ENCODE results near the gene SLC16A2. TPM values are rescaled to one million over a fixed set of nuclear protein-coding genes. Genes with fewer than 3 reads are reported as not detected.

The SLC16A2 gene
- total RNA-seq, 2 donors from 2014 or later, result 0.10 to 0.12 TPM

- Mint-ChIP-seq H3K4me1 (peaks cover 11% of the 10 kb centered on the region), H3K4me3 (peak overlapping the region; percentile 79), H3K36me3 (ENCODE audit: low read depth) (no peaks in the 10 kb centered on the region), H3K27ac (no peak overlapping the region), H3K27me3 (peaks cover 6% of the 10 kb centered on the region)
- no peaks in the 10 kb centered on the region for H3K9me3 ChIP-seq (ENCODE audit: control insufficient read depth, low read length, poor library complexity, severe bottlenecking)
- no peak for DNase-seq
- ATAC-seq, result peak; percentile 26
Measured at GRCh38 chrX:74422576-74423288, 1.4 kb downstream of the SLC16A2 start.

GRCh38 chrX:74423289-74423998 lies 2.2 kb downstream of the SLC16A2 start:
- Mint-ChIP-seq H3K4me3 (no peak overlapping the region), H3K27me3 (peaks cover 7% of the 10 kb centered on the region), H3K36me3 (ENCODE audit: low read depth) (no peaks in the 10 kb centered on the region), H3K4me1 (peaks cover 11% of the 10 kb centered on the region), H3K27ac (no peak overlapping the region)
- no peak for DNase-seq
- no peak for ATAC-seq
- no peaks in the 10 kb centered on the region for H3K9me3 ChIP-seq (ENCODE audit: control insufficient read depth, low read length, poor library complexity, severe bottlenecking)

- Mint-ChIP-seq H3K36me3 (ENCODE audit: low read depth) (no peaks in the 10 kb centered on the region), H3K27ac (no peak overlapping the region), H3K27me3 (peaks cover 5% of the 10 kb centered on the region), H3K4me3 (no peak overlapping the region), H3K4me1 (peaks cover 3% of the 10 kb centered on the region)
- ATAC-seq (no peak), DNase-seq (no peak)
- H3K9me3 ChIP-seq (ENCODE audit: control insufficient read depth, low read length, poor library complexity, severe bottlenecking), result no peaks in the 10 kb centered on the region
Measured at GRCh38 chrX:74426071-74426470, 4.8 kb downstream of the SLC16A2 start.

- H3K9me3 ChIP-seq (ENCODE audit: control insufficient read depth, low read length, poor library complexity, severe bottlenecking), result no peaks in the 10 kb centered on the region
- Mint-ChIP-seq H3K4me1 (peaks cover 3% of the 10 kb centered on the region), H3K27me3 (peaks cover 5% of the 10 kb centered on the region), H3K4me3 (no peak overlapping the region), H3K36me3 (ENCODE audit: low read depth) (no peaks in the 10 kb centered on the region), H3K27ac (no peak overlapping the region)
- ATAC-seq, result no peak
- DNase-seq, result no peak
Measured at GRCh38 chrX:74426615-74427014, 5.3 kb downstream of the SLC16A2 start.

GRCh38 chrX:74431797-74432196 lies 10.5 kb downstream of the SLC16A2 start:
- Mint-ChIP-seq H3K36me3 (ENCODE audit: low read depth) (peaks cover 2% of the 10 kb centered on the region), H3K27me3 (peaks cover 5% of the 10 kb centered on the region), H3K4me3 (no peak overlapping the region), H3K4me1 (no peaks in the 10 kb centered on the region), H3K27ac (no peak overlapping the region)
- no peak for DNase-seq
- no peaks in the 10 kb centered on the region for H3K9me3 ChIP-seq (ENCODE audit: control insufficient read depth, low read length, poor library complexity, severe bottlenecking)
- ATAC-seq, result no peak

GRCh38 chrX:74434336-74434735 lies 13.0 kb downstream of the SLC16A2 start:
- Mint-ChIP-seq H3K27ac (no peak overlapping the region), H3K36me3 (ENCODE audit: low read depth) (peaks cover 2% of the 10 kb centered on the region), H3K4me3 (no peak overlapping the region), H3K27me3 (peaks cover 4% of the 10 kb centered on the region), H3K4me1 (no peaks in the 10 kb centered on the region)
- no peak for DNase-seq
- no peaks in the 10 kb centered on the region for H3K9me3 ChIP-seq (ENCODE audit: control insufficient read depth, low read length, poor library complexity, severe bottlenecking)
- no peak for ATAC-seq

GRCh38 chrX:74437530-74437929 lies 16.2 kb downstream of the SLC16A2 start:
- H3K9me3 ChIP-seq (ENCODE audit: control insufficient read depth, low read length, poor library complexity, severe bottlenecking), result no peaks in the 10 kb centered on the region
- Mint-ChIP-seq H3K27ac (no peak overlapping the region), H3K4me3 (no peak overlapping the region), H3K36me3 (ENCODE audit: low read depth) (peaks cover 2% of the 10 kb centered on the region), H3K27me3 (peaks cover 4% of the 10 kb centered on the region), H3K4me1 (peaks cover 2% of the 10 kb centered on the region)
- ATAC-seq (no peak), DNase-seq (no peak)

- no peak overlapping the region for H3K27ac Mint-ChIP-seq
- DNase-seq (no peak), ATAC-seq (no peak)
- peaks cover 2% of the 10 kb centered on the region for H3K36me3 Mint-ChIP-seq (ENCODE audit: low read depth)
- no peak overlapping the region for H3K4me3 Mint-ChIP-seq
- H3K27me3 Mint-ChIP-seq, result peaks cover 4% of the 10 kb centered on the region
- H3K4me1 Mint-ChIP-seq, result peaks cover 2% of the 10 kb centered on the region
- H3K9me3 ChIP-seq (ENCODE audit: control insufficient read depth, low read length, poor library complexity, severe bottlenecking), result no peaks in the 10 kb centered on the region
Measured at GRCh38 chrX:74438764-74439163, 17.5 kb downstream of the SLC16A2 start.

GRCh38 chrX:74445099-74445498 lies 23.8 kb downstream of the SLC16A2 start:
- DNase-seq, result no peak
- H3K36me3 Mint-ChIP-seq (ENCODE audit: low read depth), result no peaks in the 10 kb centered on the region
- no peaks in the 10 kb centered on the region for H3K27me3 Mint-ChIP-seq
- ATAC-seq, result no peak
- H3K4me1 Mint-ChIP-seq, result peaks cover 5% of the 10 kb centered on the region
- no peak overlapping the region for H3K4me3 Mint-ChIP-seq
- H3K9me3 ChIP-seq (ENCODE audit: control insufficient read depth, low read length, poor library complexity, severe bottlenecking), result no peaks in the 10 kb centered on the region
- H3K27ac Mint-ChIP-seq, result no peak overlapping the region

GRCh38 chrX:74446876-74447275 lies 25.6 kb downstream of the SLC16A2 start:
- no peaks in the 10 kb centered on the region for H3K27me3 Mint-ChIP-seq
- H3K9me3 ChIP-seq (ENCODE audit: control insufficient read depth, low read length, poor library complexity, severe bottlenecking), result no peaks in the 10 kb centered on the region
- no peak overlapping the region for H3K27ac Mint-ChIP-seq
- no peak overlapping the region for H3K4me3 Mint-ChIP-seq
- DNase-seq (no peak), ATAC-seq (no peak)
- H3K36me3 Mint-ChIP-seq (ENCODE audit: low read depth), result no peaks in the 10 kb centered on the region
- H3K4me1 Mint-ChIP-seq, result peaks cover 5% of the 10 kb centered on the region

- H3K4me1 Mint-ChIP-seq, result peaks cover 5% of the 10 kb centered on the region
- H3K36me3 Mint-ChIP-seq (ENCODE audit: low read depth), result no peaks in the 10 kb centered on the region
- no peaks in the 10 kb centered on the region for H3K27me3 Mint-ChIP-seq
- H3K9me3 ChIP-seq (ENCODE audit: control insufficient read depth, low read length, poor library complexity, severe bottlenecking), result no peaks in the 10 kb centered on the region
- no peak overlapping the region for H3K4me3 Mint-ChIP-seq
- no peak for ATAC-seq
- H3K27ac Mint-ChIP-seq, result no peak overlapping the region
- DNase-seq, result no peak
Measured at GRCh38 chrX:74448669-74449068, 27.4 kb downstream of the SLC16A2 start.

GRCh38 chrX:74449322-74449936 lies 28.1 kb downstream of the SLC16A2 start:
- DNase-seq, result peak; percentile 23 to 34 (median 34)
- Mint-ChIP-seq H3K36me3 (ENCODE audit: low read depth) (no peaks in the 10 kb centered on the region), H3K27me3 (no peaks in the 10 kb centered on the region), H3K27ac (no peak overlapping the region), H3K4me1 (peaks cover 5% of the 10 kb centered on the region), H3K4me3 (no peak overlapping the region)
- ATAC-seq, result peak; percentile 89
- H3K9me3 ChIP-seq (ENCODE audit: control insufficient read depth, low read length, poor library complexity, severe bottlenecking), result no peaks in the 10 kb centered on the region

GRCh38 chrX:74449937-74450330 lies 28.6 kb downstream of the SLC16A2 start:
- no peaks in the 10 kb centered on the region for H3K27me3 Mint-ChIP-seq
- H3K27ac Mint-ChIP-seq, result no peak overlapping the region
- H3K9me3 ChIP-seq (ENCODE audit: control insufficient read depth, low read length, poor library complexity, severe bottlenecking), result no peaks in the 10 kb centered on the region
- DNase-seq (no peak), ATAC-seq (peak; percentile 14)
- H3K4me3 Mint-ChIP-seq, result no peak overlapping the region
- peaks cover 5% of the 10 kb centered on the region for H3K4me1 Mint-ChIP-seq
- no peaks in the 10 kb centered on the region for H3K36me3 Mint-ChIP-seq (ENCODE audit: low read depth)
